ENCODE measurements around the gene CRIP2.

Gene CRIP2

DNA sequence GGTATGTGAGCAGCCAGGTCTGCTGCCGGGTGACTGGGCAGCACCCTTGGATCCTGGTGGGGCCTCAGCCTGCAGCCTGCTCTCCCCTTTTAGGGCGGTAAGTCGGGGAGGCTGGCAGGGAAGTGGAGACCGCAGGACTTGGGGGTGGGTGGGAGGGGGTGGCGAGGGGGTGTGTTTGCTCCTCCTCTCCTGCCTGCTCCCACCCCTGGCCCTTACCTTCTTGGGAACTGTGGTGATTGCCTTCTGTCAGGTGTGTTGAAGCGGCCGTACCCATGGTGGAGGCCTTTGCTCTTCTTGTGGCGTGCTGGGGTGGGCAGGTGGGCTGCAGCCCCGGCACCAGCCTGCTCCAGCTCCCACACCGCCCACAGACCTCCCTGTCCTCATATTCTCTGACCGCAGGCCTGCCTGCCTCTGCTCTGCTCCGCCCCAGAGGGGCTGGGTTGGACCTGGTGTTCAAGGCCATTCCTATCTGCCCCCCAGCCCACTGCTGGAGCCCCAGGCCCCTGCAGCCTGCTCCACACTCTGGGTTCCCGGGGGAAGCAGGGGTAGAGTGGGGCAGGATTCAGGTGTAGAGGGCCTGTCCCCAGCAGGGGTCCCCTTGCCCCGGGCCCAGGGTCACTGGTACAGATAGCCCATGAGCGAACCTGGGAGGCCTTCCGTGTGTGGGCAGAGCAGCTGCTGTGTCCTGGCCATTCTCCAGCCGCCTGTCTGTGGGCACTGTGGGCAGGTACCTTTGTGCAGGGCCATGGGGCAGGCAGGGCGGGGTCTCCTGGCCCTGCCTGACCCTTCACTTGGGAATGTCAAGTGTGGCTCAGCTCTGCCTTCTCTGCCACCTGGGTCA is 21.6 kb downstream of the CRIP2 start:
- Histone ChIP-seq H3K27me3 (ENCODE audit: insufficient read depth, low read length) (no peaks in the 10 kb centered on the region), H3K9ac (ENCODE audit: low read length) (no peak overlapping the region), H3F3A (ENCODE audit: insufficient read depth, low read length) (no peaks in the 10 kb centered on the region), H3K9me2 (ENCODE audit: low read depth, low read length) (no peaks in the 10 kb centered on the region), H3K4me3 (ENCODE audit: low read depth, low read length, poor library complexity, severe bottlenecking) (no peak overlapping the region), H2AFZ (ENCODE audit: low read length) (no peak overlapping the region), H3K9me3 (ENCODE audit: low read length) (no peaks in the 10 kb centered on the region), H4K20me1 (ENCODE audit: insufficient read depth, low read length) (no peaks in the 10 kb centered on the region), H3K36me3 (ENCODE audit: insufficient read depth, low read length) (peaks cover 10% of the 10 kb centered on the region), H3K4me2 (ENCODE audit: low read length) (no peak overlapping the region), H3K4me1 (ENCODE audit: insufficient read depth, low read length, severe bottlenecking) (peaks cover 7% of the 10 kb centered on the region), H3K27ac (ENCODE audit: low read depth, low read length, poor library complexity, severe bottlenecking) (no peak overlapping the region), H3K79me2 (ENCODE audit: insufficient read depth, low read length) (no peaks in the 10 kb centered on the region)
- TF ChIP-seq, protein P1, sequence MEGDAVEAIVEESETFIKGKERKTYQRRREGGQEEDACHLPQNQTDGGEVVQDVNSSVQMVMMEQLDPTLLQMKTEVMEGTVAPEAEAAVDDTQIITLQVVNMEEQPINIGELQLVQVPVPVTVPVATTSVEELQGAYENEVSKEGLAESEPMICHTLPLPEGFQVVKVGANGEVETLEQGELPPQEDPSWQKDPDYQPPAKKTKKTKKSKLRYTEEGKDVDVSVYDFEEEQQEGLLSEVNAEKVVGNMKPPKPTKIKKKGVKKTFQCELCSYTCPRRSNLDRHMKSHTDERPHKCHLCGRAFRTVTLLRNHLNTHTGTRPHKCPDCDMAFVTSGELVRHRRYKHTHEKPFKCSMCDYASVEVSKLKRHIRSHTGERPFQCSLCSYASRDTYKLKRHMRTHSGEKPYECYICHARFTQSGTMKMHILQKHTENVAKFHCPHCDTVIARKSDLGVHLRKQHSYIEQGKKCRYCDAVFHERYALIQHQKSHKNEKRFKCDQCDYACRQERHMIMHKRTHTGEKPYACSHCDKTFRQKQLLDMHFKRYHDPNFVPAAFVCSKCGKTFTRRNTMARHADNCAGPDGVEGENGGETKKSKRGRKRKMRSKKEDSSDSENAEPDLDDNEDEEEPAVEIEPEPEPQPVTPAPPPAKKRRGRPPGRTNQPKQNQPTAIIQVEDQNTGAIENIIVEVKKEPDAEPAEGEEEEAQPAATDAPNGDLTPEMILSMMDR (IDR thresholded peaks at IDR 0.05; ENCODE audit: low read length), result no peak

- Histone ChIP-seq H3K4me1 (ENCODE audit: insufficient read depth, low read length, severe bottlenecking) (peaks cover 4% of the 10 kb centered on the region), H3K9me3 (ENCODE audit: low read length) (no peaks in the 10 kb centered on the region), H3K4me2 (ENCODE audit: low read length) (no peak overlapping the region)
These were observed 22.4 kb downstream of the CRIP2 start for GRCh38 chr14:105496831-105497591.

GRCh38 chr14:105497671-105498429 is 23.2 kb downstream of the CRIP2 start:
- H3K79me2 ChIP-seq (ENCODE audit: insufficient read depth, low read length), result no peaks in the 10 kb centered on the region
- 0 out of 2 replicates have a peak, but pooled peaks cover 4% of the 10 kb centered on the region for H3K27me3 ChIP-seq (ENCODE audit: insufficient read depth, low read length)
- H3K9ac ChIP-seq (ENCODE audit: low read length), result no peak overlapping the region
- H3F3A ChIP-seq (ENCODE audit: insufficient read depth, low read length), result no peaks in the 10 kb centered on the region
- H3K4me1 ChIP-seq (ENCODE audit: insufficient read depth, low read length, severe bottlenecking), result no peaks in the 10 kb centered on the region
- H3K27ac ChIP-seq (ENCODE audit: low read depth, low read length, poor library complexity, severe bottlenecking), result no peak overlapping the region
- no peak overlapping the region for H3K4me3 ChIP-seq (ENCODE audit: low read depth, low read length, poor library complexity, severe bottlenecking)
- no peak overlapping the region for H2AFZ ChIP-seq (ENCODE audit: low read length)
- H3K9me2 ChIP-seq (ENCODE audit: low read depth, low read length), result no peaks in the 10 kb centered on the region
- no peak overlapping the region for H3K4me2 ChIP-seq (ENCODE audit: low read length)
- peaks cover 10% of the 10 kb centered on the region for H3K36me3 ChIP-seq (ENCODE audit: insufficient read depth, low read length)
- no peak for TF ChIP-seq EZH2 (IDR thresholded peaks at IDR 0.05; ENCODE audit: borderline replicate concordance, low read length)
- TF ChIP-seq, protein P1 (IDR thresholded peaks at IDR 0.05; ENCODE audit: low read length), result no peak
- H4K20me1 ChIP-seq (ENCODE audit: insufficient read depth, low read length), result no peaks in the 10 kb centered on the region
- no peaks in the 10 kb centered on the region for H3K9me3 ChIP-seq (ENCODE audit: low read length)

More at GRCh38 chr14:105496831-105497591, 22.4 kb downstream of the CRIP2 start:
- TF ChIP-seq, protein P1 (IDR thresholded peaks at IDR 0.05; ENCODE audit: low read length), result no peak
- TF ChIP-seq EZH2 (IDR thresholded peaks at IDR 0.05; ENCODE audit: borderline replicate concordance, low read length), result no peak
- no peaks in the 10 kb centered on the region for H3K79me2 ChIP-seq (ENCODE audit: insufficient read depth, low read length)
- H3F3A ChIP-seq (ENCODE audit: insufficient read depth, low read length), result no peaks in the 10 kb centered on the region
- H3K36me3 ChIP-seq (ENCODE audit: insufficient read depth, low read length), result peaks cover 10% of the 10 kb centered on the region
- H3K9me2 ChIP-seq (ENCODE audit: low read depth, low read length), result no peaks in the 10 kb centered on the region
- H4K20me1 ChIP-seq (ENCODE audit: insufficient read depth, low read length), result no peaks in the 10 kb centered on the region
- no peak overlapping the region for H3K27ac ChIP-seq (ENCODE audit: low read depth, low read length, poor library complexity, severe bottlenecking)
- no peak overlapping the region for H3K9ac ChIP-seq (ENCODE audit: low read length)
- no peaks in the 10 kb centered on the region for H3K27me3 ChIP-seq (ENCODE audit: insufficient read depth, low read length)
- H3K4me3 ChIP-seq (ENCODE audit: low read depth, low read length, poor library complexity, severe bottlenecking), result no peak overlapping the region
- no peak overlapping the region for H2AFZ ChIP-seq (ENCODE audit: low read length)
